Activated CD8-positive, alpha-beta memory T cell treated with anti-CD3 and anti-CD28 coated beads for 4 hours (primary cell): ENCODE data around the gene UBE2J2.

ENCODE experiments used
- DNase-seq, 2 donors: peaks; one replicate each; pipeline ENCODE4 v3.0.0-alpha.2; 2020; ENCODE audit warnings: low read depth in 2 of 2

UBE2J2 gene

DNA sequence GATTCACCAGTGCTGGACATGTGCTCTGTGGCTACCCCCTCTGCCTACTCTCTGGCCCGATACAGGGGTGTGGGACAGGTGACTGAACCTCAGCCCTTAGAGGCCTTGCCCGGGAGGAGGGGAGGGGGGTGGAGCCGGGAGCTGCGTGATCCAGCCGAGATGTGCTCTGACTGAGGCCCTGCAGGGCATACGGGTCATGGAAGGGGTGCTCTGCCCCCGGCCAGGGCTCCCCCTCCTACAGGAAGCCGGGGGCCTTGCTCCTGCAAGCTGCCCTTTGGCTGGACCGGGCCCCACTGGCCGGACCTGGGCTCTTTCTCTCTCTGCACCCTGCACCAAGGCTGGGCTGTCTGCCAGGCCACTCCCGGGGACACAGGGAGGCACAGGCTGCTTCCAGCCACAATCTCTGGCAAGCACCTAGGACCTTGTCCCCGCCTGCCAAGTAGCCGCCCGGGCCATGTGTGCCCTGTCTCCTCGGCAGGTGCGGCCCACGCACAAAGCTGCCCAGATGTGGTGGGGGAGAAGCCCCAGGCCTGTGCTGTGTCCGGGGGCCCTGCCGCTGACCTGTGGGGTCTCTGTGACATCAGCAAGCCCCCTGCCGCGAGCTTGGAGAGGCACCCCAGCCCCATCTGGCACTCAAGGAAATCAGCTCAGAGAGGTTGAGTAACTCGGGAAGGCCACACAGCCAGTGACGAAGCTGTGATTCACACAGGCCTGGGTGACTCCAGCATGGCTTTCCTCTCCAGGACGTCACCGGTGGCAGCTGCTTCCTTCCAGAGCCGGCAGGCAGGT is 8.1 kb upstream of the UBE2J2 start:
- DNase-seq: no peak

DNA sequence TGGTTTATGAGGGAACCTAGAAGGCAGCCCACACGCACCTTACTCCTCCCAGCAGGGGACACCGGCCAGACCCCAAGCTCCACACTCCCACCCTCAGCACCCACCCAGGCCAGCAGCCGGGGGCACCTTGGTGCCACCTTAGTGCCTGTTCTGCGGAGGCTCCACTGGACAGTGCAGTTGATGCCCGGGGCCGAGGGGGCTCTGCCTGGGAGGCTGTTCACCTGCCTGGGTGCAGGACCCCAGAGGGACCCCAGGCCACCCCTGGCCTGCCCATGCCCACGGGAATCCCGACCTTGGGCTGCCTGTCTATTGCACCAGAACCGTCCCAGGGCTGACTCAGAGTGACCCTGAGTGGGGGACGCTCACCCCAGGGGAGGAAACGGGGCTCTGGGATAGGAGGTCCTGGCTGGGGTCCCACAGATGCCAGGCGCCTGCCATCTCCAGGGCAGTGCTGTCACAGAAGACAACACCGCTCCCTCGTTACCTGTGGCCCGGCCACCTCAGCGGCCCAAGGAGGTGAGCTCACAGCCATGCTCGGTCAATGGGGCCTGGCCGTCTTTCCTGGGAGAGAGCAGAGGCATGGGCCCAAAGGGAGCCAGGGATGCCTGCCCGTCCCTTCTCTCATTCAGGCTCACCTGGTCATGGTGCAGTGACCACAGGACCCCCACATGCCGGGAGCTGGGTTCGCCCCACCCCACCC is 7.3 kb upstream of the UBE2J2 start:
- no peak for DNase-seq

DNA sequence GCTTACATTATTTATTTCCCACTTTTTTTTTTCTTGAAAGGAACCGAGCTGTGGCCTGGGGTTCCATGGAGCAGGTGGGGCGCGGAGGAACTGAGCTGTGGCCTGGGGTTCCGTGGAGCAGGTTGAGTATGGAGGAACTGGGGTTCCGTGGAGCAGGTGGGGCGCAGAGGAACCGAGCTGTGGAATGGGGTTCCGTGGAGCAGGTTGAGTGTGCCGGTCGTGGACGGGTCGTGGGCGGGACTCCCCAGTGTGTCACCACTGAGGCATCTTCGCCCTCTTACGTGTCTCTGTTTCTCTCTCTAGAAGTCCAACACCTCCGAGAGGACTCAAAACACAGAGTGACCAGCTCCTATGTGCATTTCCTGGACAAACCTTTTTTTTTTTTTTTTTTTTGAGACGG is 5.4 kb upstream of the UBE2J2 start:
- no peak for DNase-seq

DNA sequence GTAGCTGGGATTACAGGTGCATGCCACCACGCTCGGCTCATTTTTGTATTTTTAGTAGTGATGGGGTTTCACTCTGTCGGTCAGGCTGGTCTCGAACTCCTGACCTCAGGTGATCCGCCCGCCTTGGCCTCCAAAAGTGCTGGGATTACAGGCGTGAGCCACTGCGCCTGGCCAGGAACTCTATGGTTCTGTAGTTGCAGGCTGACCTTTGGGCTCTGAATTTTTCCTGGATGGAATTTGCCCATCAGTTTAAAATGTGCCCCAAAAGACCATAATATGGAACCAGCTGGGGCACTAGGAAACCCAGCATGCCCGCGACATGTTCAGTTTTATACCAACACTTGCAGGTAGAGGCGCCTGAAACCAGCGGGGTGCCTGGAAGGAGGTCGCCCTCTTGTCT is 5.0 kb upstream of the UBE2J2 start:
- no peak for DNase-seq

DNA sequence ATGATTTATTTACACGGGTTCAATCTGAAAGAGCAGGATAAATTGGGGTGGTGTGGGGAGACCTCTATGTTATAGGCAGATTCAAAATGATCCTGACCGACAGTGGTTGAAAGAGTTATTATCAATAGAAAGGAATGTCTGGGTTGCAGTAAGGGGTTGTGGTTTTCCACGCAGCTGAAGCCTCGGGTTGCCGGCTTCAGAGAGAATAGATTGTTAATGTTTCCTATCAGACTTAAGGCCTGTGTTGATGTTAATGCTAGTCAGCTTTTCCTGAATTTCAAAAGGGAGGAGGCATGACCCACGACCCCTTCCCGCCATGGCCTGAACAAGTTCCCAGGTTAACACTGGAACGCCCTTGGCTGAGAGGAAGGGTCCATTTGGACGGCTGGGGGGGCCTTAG is 2.2 kb upstream of the UBE2J2 start:
- no peak for DNase-seq

DNA sequence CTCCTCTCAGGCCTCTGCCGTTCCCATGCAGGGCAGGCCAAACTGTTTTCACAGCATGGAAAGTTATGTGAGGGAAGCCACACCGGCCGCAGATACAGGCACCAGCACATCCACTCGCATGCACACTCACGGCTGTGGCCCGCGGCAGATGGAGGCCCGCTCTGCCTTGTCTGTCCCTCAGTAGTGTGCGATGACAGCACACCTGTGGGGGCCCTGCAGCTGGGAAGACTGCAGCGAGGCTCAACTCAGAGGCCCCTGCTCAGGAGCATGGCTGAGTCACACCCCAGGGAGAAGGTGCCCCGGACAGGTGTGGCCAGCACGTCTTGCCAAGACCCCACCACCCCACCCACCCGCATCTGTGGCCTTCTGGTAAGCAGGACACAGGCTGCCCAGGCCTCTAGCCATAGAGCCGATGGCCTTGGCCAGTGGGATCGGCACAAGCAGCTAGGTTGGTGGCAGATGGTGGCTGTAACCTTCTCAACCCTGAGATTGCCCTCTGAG is 1.3 kb upstream of the UBE2J2 start:
- DNase-seq: no peak

DNA sequence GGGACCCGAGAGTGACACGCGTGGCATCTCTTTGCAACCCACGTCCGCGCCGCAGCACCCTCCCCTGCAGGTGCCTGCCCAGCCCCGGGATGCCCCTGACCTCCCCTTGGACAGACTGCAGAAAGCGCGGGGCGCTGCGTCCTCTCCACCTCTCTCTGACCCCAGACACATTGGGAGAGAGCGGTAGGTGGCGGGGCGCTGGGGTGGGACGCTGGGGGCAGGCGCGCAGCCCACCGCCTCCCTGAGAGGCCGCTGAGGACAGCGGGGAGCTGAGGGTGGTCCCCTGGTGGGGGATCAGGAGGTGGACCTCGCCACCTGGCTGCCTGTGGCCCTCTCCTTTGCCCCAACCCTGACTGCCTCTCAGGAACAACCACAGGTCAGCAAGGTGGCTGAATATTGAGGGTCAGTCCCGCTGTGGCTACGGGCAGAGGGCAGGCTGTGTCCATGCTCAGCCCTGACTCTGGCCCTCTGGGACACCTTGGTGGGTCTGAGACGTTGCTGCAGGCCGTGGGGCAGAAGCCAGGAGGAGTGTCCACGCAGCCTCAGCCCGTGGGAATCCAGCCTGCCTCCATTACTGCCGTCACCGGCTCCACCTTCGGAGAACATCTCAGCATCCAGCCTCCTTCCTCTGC is 761 bp upstream of the UBE2J2 start:
- no peak for DNase-seq

DNA sequence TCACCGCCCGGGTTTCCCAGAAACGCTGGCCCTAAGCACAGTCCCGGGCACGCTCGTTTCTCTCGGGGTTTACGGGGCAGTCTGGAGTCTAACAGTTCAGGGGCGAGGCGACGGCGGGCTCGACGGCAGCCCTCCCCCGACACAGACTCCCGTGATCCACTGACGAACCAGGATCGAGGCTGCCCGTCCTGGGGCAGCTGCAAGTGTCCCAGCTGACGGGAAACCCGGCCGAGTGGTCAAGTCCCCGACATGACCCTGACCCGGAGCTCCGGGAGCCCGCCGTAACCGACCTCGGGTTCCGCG is 494 bp downstream of the UBE2J2 start:
- DNase-seq: no peak

DNA sequence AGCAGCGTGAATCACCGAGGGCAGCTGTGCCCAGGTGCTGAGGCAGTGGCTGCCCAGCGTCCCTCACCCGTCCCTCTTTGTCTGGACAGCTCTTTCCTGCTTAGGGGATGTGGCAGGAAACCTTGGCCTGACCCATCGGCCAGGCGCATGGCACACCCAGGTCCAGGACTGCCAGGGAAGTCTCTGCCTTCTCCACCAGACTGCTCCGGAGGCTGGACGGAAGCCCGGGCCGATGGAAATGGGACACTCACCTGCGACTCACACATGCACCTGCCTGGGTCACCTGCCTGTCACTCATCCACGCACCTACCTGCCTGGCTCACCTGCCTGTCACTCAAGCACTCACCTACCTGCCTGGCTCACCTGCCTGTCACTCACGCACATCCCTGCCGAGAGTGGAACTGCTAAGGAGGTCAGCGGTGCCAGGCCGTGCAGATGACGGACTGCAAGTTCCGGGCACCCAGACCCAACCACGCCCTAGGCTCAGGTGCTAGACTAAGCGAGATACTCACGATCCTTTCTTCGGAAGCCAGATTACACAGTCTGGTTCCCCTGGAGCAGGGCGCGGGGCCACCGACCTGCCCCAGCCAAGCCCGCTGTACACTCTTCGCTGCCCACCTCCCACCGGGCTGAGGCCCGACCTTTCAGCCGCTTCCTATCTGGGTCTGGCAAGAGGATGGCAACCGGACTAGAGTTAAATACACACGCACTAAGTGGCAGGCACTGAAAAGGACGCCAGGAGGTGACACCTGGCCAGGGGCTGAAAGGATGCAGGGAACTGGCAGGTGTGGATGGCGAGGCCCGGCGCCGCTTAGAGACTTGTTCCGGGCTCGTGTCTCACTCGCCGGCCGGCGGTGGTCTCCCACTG is 1.1 kb downstream of the UBE2J2 start:
- DNase-seq: no peak

DNA sequence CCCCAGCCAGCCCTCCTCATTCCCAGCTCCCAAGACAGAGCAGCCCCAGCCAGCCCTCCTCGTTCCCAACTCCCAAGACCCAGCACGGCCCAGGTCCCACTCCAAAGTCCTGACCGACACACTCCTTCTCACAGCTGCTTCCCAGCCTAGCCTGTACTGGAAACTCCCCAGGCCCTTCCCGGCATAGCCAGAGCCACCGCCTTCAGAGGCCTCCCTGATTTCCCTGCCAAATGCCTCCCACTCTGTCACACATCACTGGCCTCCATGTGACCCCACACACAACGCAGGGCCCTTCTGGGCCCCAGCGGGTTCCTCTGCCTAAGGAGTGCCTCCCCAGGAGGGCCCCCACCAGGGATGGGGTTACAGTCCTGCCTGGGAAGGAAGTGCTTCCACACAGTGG is 2.8 kb downstream of the UBE2J2 start:
- DNase-seq: no peak

DNA sequence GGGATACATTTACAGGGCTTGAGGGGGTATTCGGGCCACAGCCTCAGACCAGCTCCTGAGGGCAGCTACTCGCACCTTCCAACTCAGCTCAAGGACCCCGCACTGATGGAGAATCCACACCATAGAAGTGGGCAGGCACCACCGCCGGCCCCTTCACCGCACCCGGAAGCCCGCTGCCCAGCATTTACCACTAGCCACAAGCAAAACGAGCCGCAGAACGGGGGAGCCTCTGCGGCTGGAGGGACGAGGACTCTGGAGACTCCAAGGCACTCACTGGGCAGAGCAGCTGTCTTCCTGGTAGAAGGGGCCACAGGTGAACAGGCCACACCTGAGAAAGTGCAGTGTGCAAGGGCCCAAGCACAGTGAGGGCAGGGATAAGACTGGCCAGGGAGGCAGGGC is 5.4 kb downstream of the UBE2J2 start:
- no peak for DNase-seq

DNA sequence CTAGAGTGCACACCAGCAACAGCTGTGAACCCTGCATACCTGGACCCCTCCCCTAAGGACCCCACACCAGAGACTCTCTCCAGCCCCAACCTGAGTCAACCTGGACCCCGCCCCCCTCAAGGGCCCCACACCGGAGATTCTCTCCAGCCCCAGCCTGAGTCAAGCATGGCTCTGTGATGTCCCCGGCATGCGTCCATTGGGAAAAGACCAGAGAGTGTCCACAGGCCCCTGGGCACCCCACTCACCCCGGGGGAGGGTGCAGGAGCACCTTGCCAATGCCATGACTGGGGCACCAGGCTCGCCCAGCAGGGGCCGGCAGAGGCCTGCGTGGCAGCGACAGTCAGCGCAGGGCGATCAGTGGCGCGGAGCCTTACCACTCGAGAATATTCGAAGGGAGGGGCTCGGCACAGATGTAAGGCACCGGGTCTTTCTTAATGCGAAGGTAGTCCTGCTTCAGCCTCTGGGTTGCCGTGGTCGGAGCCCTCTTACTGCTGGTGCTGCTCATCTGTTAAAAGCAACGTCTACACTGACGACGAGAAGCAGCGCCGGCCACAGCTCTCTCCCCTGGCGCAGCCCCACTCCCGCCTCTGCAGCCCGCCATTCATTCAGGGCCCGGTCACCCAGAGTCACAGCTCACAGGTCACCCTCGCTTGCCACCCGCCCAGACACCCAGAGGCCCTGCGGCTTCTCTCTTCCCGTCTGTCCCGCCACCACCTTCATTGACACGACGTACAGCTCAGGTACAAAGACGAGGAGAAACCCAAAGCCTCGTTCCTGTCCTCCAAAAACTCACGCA is 6.0 kb downstream of the UBE2J2 start:
- no peak for DNase-seq

DNA sequence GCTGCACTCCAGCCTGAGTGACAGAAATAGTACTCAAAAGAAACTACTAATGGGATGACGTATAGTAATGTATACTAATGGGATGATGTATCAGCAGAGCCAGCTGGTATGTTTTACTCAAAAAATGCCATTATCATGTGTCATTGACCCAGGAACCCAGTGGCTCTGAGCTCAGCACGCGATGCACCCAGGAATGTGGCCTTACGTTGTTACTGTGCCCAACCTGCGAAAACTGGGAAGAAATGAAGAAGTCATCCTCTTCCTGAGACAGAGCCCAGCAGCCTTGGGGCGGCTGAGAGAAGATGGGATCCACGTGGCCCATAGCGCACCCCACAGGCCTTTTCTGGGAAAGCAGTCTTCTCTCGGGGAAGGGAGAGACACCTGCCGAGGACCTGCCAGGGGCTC is 8.8 kb downstream of the UBE2J2 start:
- no peak for DNase-seq

DNA sequence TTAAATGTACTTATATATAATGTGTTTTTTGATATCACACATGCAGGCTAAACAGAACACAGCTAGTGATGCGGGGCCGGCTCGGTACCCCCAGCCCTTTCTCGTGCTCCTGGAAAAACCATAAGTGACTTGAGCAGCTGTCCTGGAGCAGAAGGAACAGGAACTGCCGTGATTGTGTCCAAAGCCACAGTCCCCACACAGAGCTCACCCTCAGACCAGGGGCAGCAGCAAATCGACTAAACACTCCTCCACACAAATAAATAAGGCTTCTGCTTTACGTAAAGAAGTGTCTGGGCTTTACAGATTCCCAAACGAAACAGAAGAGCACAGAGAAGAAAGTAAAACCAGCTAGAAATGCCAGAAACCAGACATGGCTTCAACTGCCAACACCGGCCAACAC is 9.6 kb downstream of the UBE2J2 start:
- DNase-seq: no peak

DNA sequence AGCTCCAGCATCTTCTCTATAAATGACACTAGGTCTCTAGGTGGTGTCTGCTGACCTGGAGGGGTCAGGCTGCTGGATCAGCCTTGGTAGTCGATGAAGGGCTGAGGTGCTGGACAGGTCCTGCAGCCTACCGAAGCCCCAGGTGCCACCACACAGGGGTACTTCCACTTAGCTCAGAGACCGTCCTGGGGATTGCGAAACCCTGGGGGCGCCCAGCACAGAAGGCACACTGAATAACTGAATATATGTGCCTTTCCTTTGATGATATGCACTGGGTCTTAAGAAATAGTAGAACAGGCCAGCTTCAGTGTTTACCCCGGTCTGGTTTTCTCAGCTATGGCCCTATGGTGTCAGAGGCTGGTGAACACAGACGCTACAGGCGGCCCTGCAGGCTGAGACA is 10.9 kb downstream of the UBE2J2 start:
- DNase-seq: no peak

DNA sequence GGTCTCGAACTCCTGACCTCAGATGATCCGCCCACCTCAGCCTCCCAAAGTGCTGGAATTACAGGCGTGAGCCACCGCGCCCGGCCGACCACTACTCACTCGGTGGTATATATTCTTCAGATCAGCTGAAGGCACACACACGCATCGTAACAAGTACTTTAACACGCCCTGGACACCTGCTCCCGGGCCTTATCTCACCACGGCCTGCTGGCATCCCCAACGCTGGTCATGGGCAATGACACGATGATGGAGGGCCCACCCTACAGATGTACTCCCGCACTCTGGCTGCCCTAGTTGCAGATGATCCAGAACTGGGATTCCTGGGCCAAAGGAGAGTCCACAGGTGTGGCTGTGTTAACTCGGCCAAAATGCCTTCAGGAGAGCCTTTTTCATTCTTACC is 11.6 kb downstream of the UBE2J2 start:
- no peak for DNase-seq

DNA sequence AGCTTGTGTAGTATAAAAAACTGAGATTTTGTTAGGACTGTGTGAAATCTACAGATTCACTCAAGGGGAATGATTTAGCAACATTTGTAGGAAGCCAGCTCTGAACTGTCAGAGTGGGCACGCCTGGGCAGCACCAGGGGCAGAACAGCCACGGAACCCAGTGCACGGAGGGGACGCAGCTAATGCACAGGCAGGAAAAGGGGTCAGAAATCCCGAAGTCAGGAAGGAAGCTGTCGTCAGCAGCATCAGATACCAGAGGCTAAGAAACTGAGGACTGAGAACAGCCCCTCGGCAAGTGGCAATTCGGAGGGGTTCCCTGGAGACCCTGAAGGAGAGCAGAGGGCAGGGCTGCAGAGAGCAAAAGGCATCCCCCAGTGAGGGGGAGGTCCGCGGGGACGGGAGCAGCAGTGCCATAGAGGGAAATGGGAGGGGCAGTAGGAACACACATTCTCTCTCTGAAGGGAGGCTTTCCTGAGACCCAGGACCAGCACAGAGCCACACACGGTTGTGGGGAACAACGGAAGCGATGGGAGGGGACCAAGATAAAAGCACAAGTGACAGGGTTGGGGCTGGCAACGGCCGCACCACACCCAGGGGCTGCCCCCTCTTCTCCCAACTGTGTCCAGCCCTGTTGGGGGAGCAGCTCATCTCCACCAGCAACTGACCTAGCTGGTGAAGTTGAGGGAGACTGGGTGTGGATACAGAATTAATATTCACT is 12.7 kb downstream of the UBE2J2 start:
- no peak for DNase-seq

DNA sequence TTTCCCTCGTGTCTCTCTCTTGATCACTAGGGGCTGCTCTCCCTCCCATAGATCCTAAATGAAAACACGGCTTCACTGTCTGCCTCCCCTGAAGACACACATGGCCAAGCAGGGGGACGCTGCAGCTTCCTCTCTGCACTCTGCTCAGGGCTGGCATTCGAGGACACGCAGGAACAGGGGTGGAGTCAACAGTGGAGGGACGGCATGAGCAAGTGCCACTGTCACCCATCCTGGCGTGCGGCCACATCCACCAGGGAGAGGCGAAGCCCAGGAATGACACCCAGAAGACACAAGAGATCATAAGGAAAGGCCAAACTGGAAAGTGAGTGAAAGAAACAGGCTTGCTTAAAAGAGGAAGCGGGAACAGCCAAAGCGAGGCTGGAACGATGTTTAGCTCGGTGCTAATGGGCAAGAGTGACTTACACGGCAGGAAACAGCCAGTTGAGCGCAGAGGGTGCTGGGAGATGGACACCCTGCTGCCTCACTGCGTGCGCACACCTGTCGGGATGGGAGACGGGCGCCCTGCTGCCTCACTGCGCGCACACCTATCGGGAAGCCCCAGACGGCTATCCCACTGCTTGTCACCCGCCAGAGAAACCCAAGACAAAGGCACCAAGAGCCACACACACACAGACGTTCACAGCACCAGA is 13.6 kb downstream of the UBE2J2 start:
- no peak for DNase-seq

DNA sequence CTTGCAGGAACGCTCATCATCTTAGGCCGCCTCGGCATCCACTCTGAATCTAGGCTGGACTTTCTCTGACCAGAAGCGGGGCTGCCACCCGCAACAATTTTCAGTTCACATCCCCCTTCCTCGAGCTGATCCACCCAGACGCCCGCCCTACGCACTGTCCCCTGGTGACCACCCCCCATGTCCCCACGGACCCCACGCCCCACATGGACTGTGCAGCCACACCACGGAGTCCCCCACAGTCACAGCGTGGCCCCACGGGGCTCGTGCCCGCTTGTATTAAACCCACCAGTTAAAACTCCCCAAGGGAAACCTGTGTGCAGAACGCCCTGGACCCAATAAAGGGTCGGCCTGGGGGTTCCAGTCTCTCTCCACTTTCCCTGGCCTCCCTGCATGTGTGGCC is 14.1 kb downstream of the UBE2J2 start:
- DNase-seq: no peak

DNA sequence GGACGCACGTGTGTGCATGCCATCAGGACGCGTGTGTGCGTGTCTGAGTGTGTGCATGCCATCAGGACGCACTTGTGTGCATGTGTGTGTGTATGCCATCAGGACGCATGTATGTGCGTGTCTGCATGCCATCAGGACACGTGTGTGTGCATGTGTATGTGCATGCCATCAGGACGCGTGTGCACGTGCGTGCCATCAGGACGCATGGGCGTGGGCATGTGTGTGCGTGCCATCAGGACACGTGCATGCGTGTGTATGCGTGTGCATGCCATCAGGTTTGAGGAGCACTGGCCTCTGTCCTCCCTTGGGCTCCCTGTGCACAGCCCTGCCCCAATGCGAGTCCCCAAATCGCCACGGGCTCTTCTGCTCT is 14.6 kb downstream of the UBE2J2 start:
- no peak for DNase-seq
